ENCODE results near the gene ZRANB3. TPM values are rescaled to one million over a fixed set of nuclear protein-coding genes. Genes with fewer than 3 reads are reported as not detected.

The ZRANB3 gene
- total RNA-seq, 1 donor from 2014 or later = 7.0 TPM

GRCh38 chr2:135557530-135557929 is 26.5 kb upstream of the ZRANB3 start:
- Mint-ChIP-seq H3K4me1 (ENCODE audit: low read depth) (peaks cover 15% of the 10 kb centered on the region), H3K27ac (ENCODE audit: unreplicated experiment) (no peak overlapping the region), H3K27me3 (ENCODE audit: low read depth) (no peaks in the 10 kb centered on the region), H3K36me3 (ENCODE audit: low read depth) (peaks cover 1% of the 10 kb centered on the region), H3K9me3 (ENCODE audit: low read depth) (no peaks in the 10 kb centered on the region), H3K4me3 (ENCODE audit: unreplicated experiment) (no peak overlapping the region)
- no peak for DNase-seq (ENCODE audit: low spot score)
- no peak for TF ChIP-seq CTCF (IDR thresholded peaks at IDR 0.05)

GRCh38 chr2:135555311-135555710 is 24.3 kb upstream of the ZRANB3 start:
- peaks cover 1% of the 10 kb centered on the region for H3K36me3 Mint-ChIP-seq (ENCODE audit: low read depth)
- H3K9me3 Mint-ChIP-seq (ENCODE audit: low read depth) = no peaks in the 10 kb centered on the region
- no peak for DNase-seq (ENCODE audit: low spot score)
- H3K4me1 Mint-ChIP-seq (ENCODE audit: low read depth) = peaks cover 15% of the 10 kb centered on the region
- no peak overlapping the region for H3K27ac Mint-ChIP-seq (ENCODE audit: unreplicated experiment)
- TF ChIP-seq CTCF (IDR thresholded peaks at IDR 0.05) = no peak
- no peak overlapping the region for H3K4me3 Mint-ChIP-seq (ENCODE audit: unreplicated experiment)
- H3K27me3 Mint-ChIP-seq (ENCODE audit: low read depth) = no peaks in the 10 kb centered on the region

- Mint-ChIP-seq H3K27me3 (ENCODE audit: low read depth) (no peaks in the 10 kb centered on the region), H3K4me1 (ENCODE audit: low read depth) (peaks cover 7% of the 10 kb centered on the region), H3K27ac (ENCODE audit: unreplicated experiment) (no peak overlapping the region), H3K4me3 (ENCODE audit: unreplicated experiment) (no peak overlapping the region), H3K9me3 (ENCODE audit: low read depth) (no peaks in the 10 kb centered on the region), H3K36me3 (ENCODE audit: low read depth) (peaks cover 1% of the 10 kb centered on the region)
- DNase-seq (ENCODE audit: low spot score) = no peak
- no peak for TF ChIP-seq CTCF (IDR thresholded peaks at IDR 0.05)
Measured at GRCh38 chr2:135552887-135553286, 21.9 kb upstream of the ZRANB3 start.

- Mint-ChIP-seq H3K27me3 (ENCODE audit: low read depth) (no peaks in the 10 kb centered on the region), H3K27ac (ENCODE audit: unreplicated experiment) (no peak overlapping the region), H3K4me3 (ENCODE audit: unreplicated experiment) (no peak overlapping the region), H3K4me1 (ENCODE audit: low read depth) (peaks cover 3% of the 10 kb centered on the region), H3K9me3 (ENCODE audit: low read depth) (no peaks in the 10 kb centered on the region), H3K36me3 (ENCODE audit: low read depth) (peaks cover 1% of the 10 kb centered on the region)
- TF ChIP-seq CTCF (IDR thresholded peaks at IDR 0.05) = no peak
- no peak for DNase-seq (ENCODE audit: low spot score)
Measured at GRCh38 chr2:135551356-135551755, 20.3 kb upstream of the ZRANB3 start.

- no peak for TF ChIP-seq CTCF (IDR thresholded peaks at IDR 0.05)
- no peak overlapping the region for H3K27ac Mint-ChIP-seq (ENCODE audit: unreplicated experiment)
Measured at GRCh38 chr2:135547311-135547710, 16.3 kb upstream of the ZRANB3 start.

More at GRCh38 chr2:135547311-135547710, 16.3 kb upstream of the ZRANB3 start:
- Mint-ChIP-seq H3K4me3 (ENCODE audit: unreplicated experiment) (no peak overlapping the region), H3K4me1 (ENCODE audit: low read depth) (peaks cover 4% of the 10 kb centered on the region), H3K9me3 (ENCODE audit: low read depth) (no peaks in the 10 kb centered on the region), H3K36me3 (ENCODE audit: low read depth) (no peaks in the 10 kb centered on the region), H3K27me3 (ENCODE audit: low read depth) (no peaks in the 10 kb centered on the region)
- DNase-seq (ENCODE audit: low spot score) = no peak

Measured in chondrocyte (in vitro differentiated cells).